ENCODE data around the gene CHTF18.

- TF ChIP-seq CTCF (IDR thresholded peaks at IDR 0.05; ENCODE audit: extremely low read depth in 1 of 2, insufficient read depth in 1 of 2, low read depth in 1 of 2, low read length in 2 of 2) (no peak), POLR2AphosphoS5 (IDR thresholded peaks at IDR 0.05; ENCODE audit: insufficient read depth, low read depth, low read length) (no peak), EZH2 (IDR thresholded peaks at IDR 0.05; ENCODE audit: borderline replicate concordance, low read depth, low read length, severe bottlenecking) (no peak), POLR2A (IDR thresholded peaks at IDR 0.05; ENCODE audit: low read depth, low read length) (no peak), FOS (IDR thresholded peaks at IDR 0.05; ENCODE audit: borderline replicate concordance, insufficient read depth, low read length) (no peak), JUN (IDR thresholded peaks at IDR 0.05; ENCODE audit: borderline replicate concordance, insufficient read depth, insufficient read length, low read depth) (no peak), MAX (IDR thresholded peaks at IDR 0.05; ENCODE audit: insufficient read depth, insufficient read length) (no peak), MYC (IDR thresholded peaks at IDR 0.05; ENCODE audit: low read depth, low read length) (no peak), GATA2 (IDR thresholded peaks at IDR 0.05; ENCODE audit: insufficient read depth, insufficient read length, low read depth, low read length) (no peak)
Measured at GRCh38 chr16:795580-796229, 7.3 kb downstream of the CHTF18 start.

Measured in endothelial cell of umbilical vein (primary cell).